HepG2 (cell line): ENCODE measurements around the gene CIITA. TPM values are rescaled to one million over a fixed set of nuclear protein-coding genes. Genes with fewer than 3 reads are reported as not detected.

Experiments
- ATRX ChIP-seq: sonication (generic); formaldehyde crosslinking; IDR thresholded peaks from 2 replicates; pipeline ENCODE4 v1.4.0; 2020; ENCODE audit warnings: missing genetic modification reagents, borderline replicate concordance
- HDAC2 ChIP-seq: sonication (generic); formaldehyde crosslinking; IDR thresholded peaks from 2 replicates; pipeline ENCODE4 v1.4.0; 2020; ENCODE audit warnings: missing genetic modification reagents
- HMG20B ChIP-seq: conservative IDR thresholded peaks from 2 replicates; pipeline ENCODE4 v1.6.1; 2016; ENCODE audit warnings: missing genetic modification reagents, missing compliant biosample characterization
- PHF5A ChIP-seq: IDR thresholded peaks from one replicate; pipeline ENCODE4 v1.6.1; 2018; ENCODE audit warnings: low read depth, missing genetic modification reagents; ENCODE audit not compliant: unreplicated experiment
- RXRB ChIP-seq: IDR thresholded peaks from 2 replicates; pipeline ENCODE4 v1.6.1; 2016; ENCODE audit warnings: borderline replicate concordance, missing genetic modification reagents, missing compliant biosample characterization
- SP5 ChIP-seq: IDR thresholded peaks from 2 replicates; pipeline ENCODE4 v1.6.1; 2016; ENCODE audit warnings: low read depth, borderline replicate concordance
- YY1 ChIP-seq: IDR thresholded peaks from 2 replicates; pipeline ENCODE4 v1.6.1; 2011; ENCODE audit warnings: low read length, low read depth, moderate library complexity, mild to moderate bottlenecking; ENCODE audit not compliant: insufficient read depth, insufficient replicate concordance
- ZFAT ChIP-seq: sonication (generic); formaldehyde crosslinking; conservative IDR thresholded peaks from 2 replicates; pipeline ENCODE4 v1.8.1; 2023; ENCODE audit warnings: missing genetic modification reagents, inconsistent platforms
- ZNF232 ChIP-seq: sonication (generic); formaldehyde crosslinking; IDR thresholded peaks from 2 replicates; pipeline ENCODE4 v1.4.0; 2020; ENCODE audit warnings: missing genetic modification reagents, borderline replicate concordance
- ZNF326 ChIP-seq: sonication (generic); formaldehyde crosslinking; IDR thresholded peaks from 2 replicates; pipeline ENCODE4 v1.4.0; 2020; ENCODE audit warnings: missing genetic modification reagents, borderline replicate concordance
- ZNF343 ChIP-seq: sonication (generic); formaldehyde crosslinking; IDR thresholded peaks from 2 replicates; pipeline ENCODE4 v1.4.0; 2020; ENCODE audit warnings: mild to moderate bottlenecking, missing genetic modification reagents
- ZNF546 ChIP-seq: sonication (generic); formaldehyde crosslinking; conservative IDR thresholded peaks from 2 replicates; pipeline ENCODE4 v1.8.1; 2023; ENCODE audit warnings: mild to moderate bottlenecking, missing genetic modification reagents
- ZNF556 ChIP-seq: sonication (generic); formaldehyde crosslinking; IDR thresholded peaks from 2 replicates; pipeline ENCODE4 v1.4.0; 2020; ENCODE audit warnings: mild to moderate bottlenecking, missing genetic modification reagents, borderline replicate concordance
- ZNF678 ChIP-seq: sonication (generic); formaldehyde crosslinking; IDR thresholded peaks from 2 replicates; pipeline ENCODE4 v1.4.0; 2020; ENCODE audit warnings: mild to moderate bottlenecking, missing genetic modification reagents
- ZNF841 ChIP-seq: sonication (generic); formaldehyde crosslinking; IDR thresholded peaks from 2 replicates; pipeline ENCODE4 v1.8.1; 2023; ENCODE audit warnings: missing genetic modification reagents, borderline replicate concordance
- ZNF850 ChIP-seq: sonication (generic); formaldehyde crosslinking; conservative IDR thresholded peaks from 2 replicates; pipeline ENCODE4 v1.9.0; 2021; ENCODE audit warnings: mild to moderate bottlenecking, missing genetic modification reagents
- ZSCAN25 ChIP-seq: sonication (generic); formaldehyde crosslinking; IDR thresholded peaks from 2 replicates; pipeline ENCODE4 v1.8.0; 2022; ENCODE audit warnings: mild to moderate bottlenecking, missing genetic modification reagents
- polyA plus RNA-seq, 8 experiments: library from polyadenylated mRNA; depleted of rRNA in 3 of 8; stranded (reverse) in 7 of 8; unstranded in 1 of 8; fragments of >200 nt; fragmentation: Illumina TruSeq in 4 of 8; extraction: Trizol in 4 of 8; gene quantifications; 2 replicates each; pipeline versions ENCODE4 v1.2.1 to v1.2.3, GENCODE V29; 2011 to 2016; ENCODE audit warnings: low read depth in 4 of 8, missing spikeins in 1 of 8, mixed read lengths in 1 of 8; ENCODE audit not compliant: insufficient read depth in 1 of 8
- total RNA-seq, 5 experiments: library from RNA; depleted of rRNA; stranded (reverse); fragments of >200 nt; fragmentation: Illumina TruSeq; extraction: Trizol; gene quantifications; 2 replicates each; pipeline ENCODE4 v1.2.3, GENCODE V29; 2016; ENCODE audit warnings: low read depth in 1 of 5
- TF ChIP-seq, protein P1 (sequence below): IDR thresholded peaks from 2 replicates; pipeline ENCODE4 v1.6.1; 2016
- TF ChIP-seq, protein P2 (sequence below): sonication (generic); formaldehyde crosslinking; IDR thresholded peaks from 2 replicates; pipeline ENCODE4 v1.8.0; 2022; ENCODE audit warnings: low read depth, missing genetic modification reagents
- TF ChIP-seq, protein P3 (sequence below), 2 experiments: sonication (generic) in 1 of 2; formaldehyde crosslinking in 1 of 2; IDR thresholded peaks; 2 replicates each; pipeline versions ENCODE4 v1.4.0 to v1.6.1; 2018 to 2020; ENCODE audit warnings: missing genetic modification reagents in 2 of 2, borderline replicate concordance in 1 of 2, low read depth in 1 of 2, mild to moderate bottlenecking in 1 of 2, missing biosample characterization in 1 of 2
- TF ChIP-seq, protein P4 (sequence below): sonication (generic); formaldehyde crosslinking; IDR thresholded peaks from 2 replicates; pipeline ENCODE4 v1.8.1; 2022; ENCODE audit warnings: mild to moderate bottlenecking, missing genetic modification reagents
- TF ChIP-seq, protein P5 (sequence below): sonication (generic); formaldehyde crosslinking; IDR thresholded peaks from 2 replicates; pipeline ENCODE4 v1.9.0; 2021; ENCODE audit warnings: missing genetic modification reagents, mild to moderate bottlenecking, borderline replicate concordance

The CIITA gene
- total and polyA plus RNA-seq, 2 of the 13 experiments (the other 11 are each of a cell fraction or from before 2014, with no cell fraction given) = 0.08 to 0.09 TPM

DNA sequence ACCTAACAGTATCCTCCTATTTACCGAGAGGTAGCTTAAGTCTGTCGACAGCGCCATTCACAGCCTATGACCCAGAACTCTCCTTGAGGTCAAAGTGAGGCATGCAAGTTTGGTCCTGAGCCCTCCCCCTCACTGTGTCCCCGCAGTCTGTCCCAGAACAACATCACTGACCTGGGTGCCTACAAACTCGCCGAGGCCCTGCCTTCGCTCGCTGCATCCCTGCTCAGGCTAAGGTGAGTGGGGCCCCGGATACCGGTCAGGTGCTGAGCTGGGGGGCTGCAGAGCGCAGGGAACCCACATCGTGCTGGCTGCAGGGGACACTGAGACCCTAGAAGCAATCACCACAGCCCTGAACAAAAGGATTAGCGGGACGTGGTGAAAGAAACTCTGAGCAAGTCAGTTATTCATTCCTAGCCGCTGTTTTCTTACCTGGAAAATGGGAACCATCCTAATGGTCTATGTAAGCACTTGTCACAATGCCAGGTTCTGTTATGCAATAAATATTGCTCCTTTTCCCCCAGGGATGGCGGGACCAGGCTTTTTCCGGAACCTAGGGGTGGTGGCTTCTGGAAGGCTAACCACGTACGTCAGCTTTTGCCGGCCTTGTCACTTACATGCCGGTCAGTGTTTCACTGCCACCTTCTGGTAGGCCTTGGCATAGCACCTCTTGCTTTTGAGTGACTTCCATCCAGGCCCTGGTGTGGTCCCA lies 41.4 kb downstream of the CIITA start (continued):
- TF ChIP-seq, protein P1, sequence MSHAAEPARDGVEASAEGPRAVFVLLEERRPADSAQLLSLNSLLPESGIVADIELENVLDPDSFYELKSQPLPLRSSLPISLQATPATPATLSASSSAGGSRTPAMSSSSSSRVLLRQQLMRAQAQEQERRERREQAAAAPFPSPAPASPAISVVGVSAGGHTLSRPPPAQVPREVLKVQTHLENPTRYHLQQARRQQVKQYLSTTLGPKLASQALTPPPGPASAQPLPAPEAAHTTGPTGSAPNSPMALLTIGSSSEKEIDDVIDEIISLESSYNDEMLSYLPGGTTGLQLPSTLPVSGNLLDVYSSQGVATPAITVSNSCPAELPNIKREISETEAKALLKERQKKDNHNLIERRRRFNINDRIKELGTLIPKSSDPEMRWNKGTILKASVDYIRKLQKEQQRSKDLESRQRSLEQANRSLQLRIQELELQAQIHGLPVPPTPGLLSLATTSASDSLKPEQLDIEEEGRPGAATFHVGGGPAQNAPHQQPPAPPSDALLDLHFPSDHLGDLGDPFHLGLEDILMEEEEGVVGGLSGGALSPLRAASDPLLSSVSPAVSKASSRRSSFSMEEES = peak; percentile 57; the same call in 1 of the 2 replicates
- TF ChIP-seq ZNF841 (CRISPR knock-in tag) (no peak), RXRB (CRISPR knock-in tag) (peak; percentile 69; the same call in 1 of the 2 replicates), HMG20B (CRISPR knock-in tag) (0 out of 2 replicates have a peak, but pooled peaks have one; percentile 28), SP5 (CRISPR knock-in tag) (peak; percentile 31; the same call in 1 of the 2 replicates), ZNF850 (no peak), ATRX (no peak), HDAC2 (CRISPR knock-in tag) (peak; percentile 58; the same call in 1 of the 2 replicates), ZNF343 (CRISPR knock-in tag) (no peak), ZNF678 (CRISPR knock-in tag) (no peak), ZSCAN25 (CRISPR knock-in tag) (peak; percentile 52; the same call in 1 of the 2 replicates), YY1 (no peak), ZNF546 (CRISPR knock-in tag) (no peak), ZFAT (no peak), ZNF326 (no peak), ZNF556 (0 out of 2 replicates have a peak, but pooled peaks have one; percentile 64), PHF5A (CRISPR knock-in tag) (no peak), ZNF232 (CRISPR knock-in tag) (peak; percentile 34; the same call in 1 of the 2 replicates)
- TF ChIP-seq, protein P2, sequence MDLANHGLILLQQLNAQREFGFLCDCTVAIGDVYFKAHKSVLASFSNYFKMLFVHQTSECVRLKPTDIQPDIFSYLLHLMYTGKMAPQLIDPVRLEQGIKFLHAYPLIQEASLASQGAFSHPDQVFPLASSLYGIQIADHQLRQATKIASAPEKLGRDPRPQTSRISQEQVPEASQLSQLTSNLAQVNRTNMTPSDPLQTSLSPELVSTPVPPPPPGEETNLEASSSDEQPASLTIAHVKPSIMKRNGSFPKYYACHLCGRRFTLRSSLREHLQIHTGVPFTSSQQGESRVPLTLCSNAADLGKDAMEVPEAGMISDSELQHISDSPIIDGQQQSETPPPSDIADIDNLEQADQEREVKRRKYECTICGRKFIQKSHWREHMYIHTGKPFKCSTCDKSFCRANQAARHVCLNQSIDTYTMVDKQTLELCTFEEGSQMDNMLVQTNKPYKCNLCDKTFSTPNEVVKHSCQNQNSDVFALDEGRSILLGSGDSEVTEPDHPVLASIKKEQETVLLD (CRISPR knock-in tag) = no peak
- TF ChIP-seq, protein P3, sequence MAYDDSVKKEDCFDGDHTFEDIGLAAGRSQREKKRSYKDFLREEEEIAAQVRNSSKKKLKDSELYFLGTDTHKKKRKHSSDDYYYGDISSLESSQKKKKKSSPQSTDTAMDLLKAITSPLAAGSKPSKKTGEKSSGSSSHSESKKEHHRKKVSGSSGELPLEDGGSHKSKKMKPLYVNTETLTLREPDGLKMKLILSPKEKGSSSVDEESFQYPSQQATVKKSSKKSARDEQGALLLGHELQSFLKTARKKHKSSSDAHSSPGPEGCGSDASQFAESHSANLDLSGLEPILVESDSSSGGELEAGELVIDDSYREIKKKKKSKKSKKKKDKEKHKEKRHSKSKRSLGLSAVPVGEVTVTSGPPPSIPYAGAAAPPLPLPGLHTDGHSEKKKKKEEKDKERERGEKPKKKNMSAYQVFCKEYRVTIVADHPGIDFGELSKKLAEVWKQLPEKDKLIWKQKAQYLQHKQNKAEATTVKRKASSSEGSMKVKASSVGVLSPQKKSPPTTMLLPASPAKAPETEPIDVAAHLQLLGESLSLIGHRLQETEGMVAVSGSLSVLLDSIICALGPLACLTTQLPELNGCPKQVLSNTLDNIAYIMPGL (CRISPR knock-in tag; IDR thresholded peaks at IDR 0.05; ENCODE audit: borderline replicate concordance in 1 of 2, low read depth in 1 of 2) = peak; percentile 70 to 92
- TF ChIP-seq, protein P4, sequence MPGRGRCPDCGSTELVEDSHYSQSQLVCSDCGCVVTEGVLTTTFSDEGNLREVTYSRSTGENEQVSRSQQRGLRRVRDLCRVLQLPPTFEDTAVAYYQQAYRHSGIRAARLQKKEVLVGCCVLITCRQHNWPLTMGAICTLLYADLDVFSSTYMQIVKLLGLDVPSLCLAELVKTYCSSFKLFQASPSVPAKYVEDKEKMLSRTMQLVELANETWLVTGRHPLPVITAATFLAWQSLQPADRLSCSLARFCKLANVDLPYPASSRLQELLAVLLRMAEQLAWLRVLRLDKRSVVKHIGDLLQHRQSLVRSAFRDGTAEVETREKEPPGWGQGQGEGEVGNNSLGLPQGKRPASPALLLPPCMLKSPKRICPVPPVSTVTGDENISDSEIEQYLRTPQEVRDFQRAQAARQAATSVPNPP (CRISPR knock-in tag) = no peak
- TF ChIP-seq, protein P5, sequence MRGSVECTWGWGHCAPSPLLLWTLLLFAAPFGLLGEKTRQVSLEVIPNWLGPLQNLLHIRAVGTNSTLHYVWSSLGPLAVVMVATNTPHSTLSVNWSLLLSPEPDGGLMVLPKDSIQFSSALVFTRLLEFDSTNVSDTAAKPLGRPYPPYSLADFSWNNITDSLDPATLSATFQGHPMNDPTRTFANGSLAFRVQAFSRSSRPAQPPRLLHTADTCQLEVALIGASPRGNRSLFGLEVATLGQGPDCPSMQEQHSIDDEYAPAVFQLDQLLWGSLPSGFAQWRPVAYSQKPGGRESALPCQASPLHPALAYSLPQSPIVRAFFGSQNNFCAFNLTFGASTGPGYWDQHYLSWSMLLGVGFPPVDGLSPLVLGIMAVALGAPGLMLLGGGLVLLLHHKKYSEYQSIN = no peak
